HG02623 (cell line): ENCODE data around the gene HNRNPAB.
A peak's percentile ranks its signal among the peaks of the same experiment; 100 is the strongest.
"Not testable (repeated sequence)": the region's sequence is repeated elsewhere in the genome, so short reads cannot be mapped to it uniquely, and the experiment has no call there.

Experiments used
- ATAC-seq: cut with Tn5 transposase; IDR thresholded peaks from one replicate; pipeline ENCODE4 v1.9.1; 2021; ENCODE audit warnings: moderate library complexity; ENCODE audit not compliant: unreplicated experiment

HNRNPAB gene

DNA sequence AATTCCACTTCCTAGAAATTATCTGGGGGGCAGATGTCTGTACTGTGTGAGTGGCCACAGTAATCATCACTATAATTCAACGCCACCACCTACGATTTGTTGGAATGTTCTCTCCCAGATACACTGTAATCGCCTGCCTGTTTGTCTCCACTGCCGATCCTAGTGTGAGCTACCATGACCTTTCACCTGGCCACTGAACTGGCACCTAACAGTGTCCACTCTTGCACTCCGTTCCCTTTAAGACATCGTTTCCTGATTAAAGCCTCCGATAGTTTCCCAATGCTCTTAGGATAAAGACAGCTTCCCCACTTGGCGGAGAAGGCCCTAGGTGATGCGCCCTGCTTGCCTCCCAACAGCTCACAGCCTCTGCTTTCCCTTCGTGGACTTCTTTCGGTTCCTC, 24.3 kb downstream of the HNRNPAB start:
- ATAC-seq, result no peak

DNA sequence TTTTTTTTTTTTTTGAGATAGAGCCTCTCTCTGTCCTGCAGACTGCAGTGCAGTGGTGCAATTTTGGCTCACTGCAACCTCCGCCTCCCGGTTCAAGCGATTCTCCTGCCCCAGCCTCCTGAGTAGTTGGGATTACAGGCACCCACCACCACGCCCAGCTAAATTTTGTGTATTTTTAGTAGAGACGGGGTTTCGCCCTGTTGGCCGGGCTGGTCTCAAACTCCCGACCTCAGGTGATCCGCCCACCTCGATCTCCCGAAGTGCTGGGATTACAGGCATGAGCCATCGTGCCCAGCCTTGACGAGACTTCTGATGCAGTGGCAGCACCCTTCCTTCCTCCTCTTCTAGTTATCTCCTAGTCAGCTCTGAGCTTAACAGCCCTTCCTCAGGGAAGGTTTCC, 24.8 kb downstream of the HNRNPAB start:
- ATAC-seq, result not testable (repeated sequence)

DNA sequence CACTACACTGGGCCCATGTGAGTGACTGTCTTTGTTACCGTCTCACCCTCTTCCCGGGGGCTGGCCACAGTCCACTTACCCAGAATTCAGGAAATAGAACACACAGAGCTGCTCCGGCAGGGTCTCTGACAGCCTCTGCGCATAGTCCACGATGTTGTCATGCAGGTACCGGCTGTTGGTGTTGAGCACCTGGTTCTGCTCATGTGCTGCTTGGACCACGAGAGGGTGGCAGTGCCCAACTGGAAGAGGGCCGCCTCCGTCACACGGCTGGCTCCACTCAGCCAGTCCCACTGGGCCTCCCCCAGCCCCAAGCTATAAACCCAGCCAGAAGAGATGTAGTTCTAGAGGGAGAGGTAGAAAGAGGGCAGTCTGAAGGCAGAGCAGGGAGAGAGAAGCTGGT, 25.5 kb downstream of the HNRNPAB start:
- ATAC-seq, result no peak

DNA sequence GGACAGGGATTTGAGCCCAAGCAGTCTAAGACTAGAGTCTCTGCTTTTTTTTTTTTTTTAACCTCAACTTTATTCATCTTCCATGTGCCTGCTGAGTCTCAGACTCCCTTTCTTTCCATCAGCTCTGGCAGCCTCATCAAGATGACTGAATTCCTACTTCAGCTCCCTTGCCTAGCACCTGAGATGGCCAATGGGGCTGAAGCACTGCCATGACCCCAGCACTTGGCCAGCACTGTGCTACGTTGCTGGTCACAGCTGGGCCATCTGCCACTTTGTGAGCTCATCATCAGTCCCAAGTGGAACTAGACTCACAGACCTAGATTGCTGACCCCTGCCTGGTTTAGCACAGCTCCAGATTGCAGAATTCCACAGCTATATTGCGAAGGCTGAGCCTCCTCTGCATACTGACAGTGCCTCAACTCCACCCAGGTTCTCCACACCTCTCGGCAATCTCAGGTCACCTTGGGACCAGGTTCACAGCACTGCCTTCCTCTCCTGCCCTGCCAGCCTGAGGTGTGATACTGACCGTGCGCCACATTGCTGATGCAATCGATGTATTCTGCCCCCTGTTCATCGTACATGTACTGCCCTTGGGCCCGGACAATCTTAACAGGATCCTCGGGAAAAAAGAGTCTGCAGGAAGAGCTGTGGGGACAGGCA, 26.7 kb downstream of the HNRNPAB start:
- ATAC-seq, result no peak

DNA sequence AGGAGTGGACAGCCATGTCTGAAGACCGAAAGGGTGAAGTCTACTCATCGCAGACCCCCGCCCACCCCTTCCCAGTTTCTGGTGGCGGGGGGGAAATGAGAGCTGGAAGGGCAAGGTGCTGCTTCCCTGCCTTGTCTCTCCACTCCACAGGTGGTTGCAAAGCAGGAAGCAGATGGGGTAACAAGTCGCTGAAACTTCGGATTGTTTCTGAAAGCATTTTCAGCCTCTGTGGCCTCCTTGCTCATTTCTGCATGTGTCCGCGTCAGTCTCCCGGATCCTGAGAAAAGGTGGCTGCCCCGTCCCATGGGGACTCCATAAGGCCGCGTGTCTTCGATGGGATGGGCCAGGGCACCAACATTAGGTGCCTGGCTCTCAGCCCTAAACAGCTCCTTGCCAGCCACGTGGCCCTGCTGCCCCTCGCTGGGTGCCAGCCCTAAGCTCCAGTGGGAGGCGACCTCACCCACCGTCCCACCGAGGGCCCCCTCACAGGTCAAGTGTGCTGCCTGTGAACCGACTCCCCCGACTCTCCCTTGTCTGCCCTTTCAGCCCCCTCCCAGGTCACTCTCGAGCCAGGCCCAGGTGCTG, 27.3 kb downstream of the HNRNPAB start:
- no peak for ATAC-seq

DNA sequence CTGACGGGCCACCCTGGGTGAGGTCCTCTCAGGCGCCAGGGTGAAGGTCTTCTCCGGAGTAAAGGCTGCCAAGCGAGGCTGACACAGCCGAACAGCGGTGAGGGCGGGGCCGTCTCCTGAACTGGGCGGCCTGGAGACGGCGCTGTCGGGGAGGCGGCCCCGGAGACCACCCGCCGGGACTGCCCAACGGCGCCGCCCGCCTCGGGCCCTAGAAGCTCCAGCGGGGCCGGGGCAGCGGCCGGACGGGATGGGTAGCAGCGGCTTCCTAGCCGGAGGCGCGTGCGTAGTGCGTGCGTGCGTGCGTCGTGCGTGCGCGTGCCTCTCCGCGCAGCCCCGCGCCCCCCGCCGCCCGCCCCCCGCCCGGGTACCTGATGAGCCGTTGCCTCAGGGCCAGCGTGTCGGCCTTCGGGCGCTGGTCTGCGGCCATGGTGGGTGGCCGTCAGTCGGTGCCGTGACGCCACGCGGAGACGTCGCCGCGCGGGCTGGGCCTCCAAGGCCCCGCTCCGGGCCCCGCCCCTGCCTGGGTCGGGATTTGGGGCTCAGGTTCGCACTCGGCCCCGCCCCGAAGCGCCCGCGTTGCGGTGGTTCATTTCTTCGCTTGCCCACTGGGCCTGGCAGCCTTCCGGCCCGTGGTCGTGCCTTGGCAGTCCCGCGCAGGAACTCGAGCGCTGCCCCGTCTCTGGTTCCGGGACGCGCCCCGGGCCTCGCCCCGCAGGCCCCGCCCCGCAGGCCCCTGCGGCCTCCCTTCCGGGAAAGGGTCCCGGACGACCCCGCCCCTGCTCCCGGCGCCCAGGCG, 28.0 kb downstream of the HNRNPAB start, which contains the start of gene PHYKPL:
Gene PHYKPL (minus strand): TSS at position 679 of the 796 bp plus-strand sequence. CDS start 252 bp downstream, at position 427.
- ATAC-seq, result peak; percentile 59

DNA sequence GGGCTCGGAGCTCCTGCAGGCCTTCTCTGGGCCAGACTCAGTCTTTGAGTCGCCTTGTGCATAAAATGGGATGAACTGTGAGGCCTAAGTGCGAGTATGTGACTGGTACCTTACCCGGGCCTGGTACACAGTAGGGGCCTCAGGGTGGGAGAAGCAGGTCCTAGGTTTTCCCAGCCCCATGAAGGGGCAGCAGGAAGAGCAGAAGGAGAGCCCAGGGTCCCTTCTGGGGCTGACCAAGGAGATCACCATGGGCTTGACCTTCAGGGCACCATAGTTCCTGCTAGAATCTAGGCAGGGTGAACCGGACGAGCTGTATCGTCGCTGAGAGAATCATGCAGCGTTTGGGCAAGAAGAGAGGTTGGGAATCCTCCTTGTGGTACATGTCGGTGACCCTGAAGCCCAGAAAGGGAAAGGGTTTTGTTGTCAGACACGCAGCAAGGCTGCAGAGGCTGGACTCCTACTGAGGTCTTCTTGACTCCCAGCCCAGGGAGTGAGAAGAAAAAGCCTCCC, 28.6 kb downstream of the HNRNPAB start:
- no peak for ATAC-seq

DNA sequence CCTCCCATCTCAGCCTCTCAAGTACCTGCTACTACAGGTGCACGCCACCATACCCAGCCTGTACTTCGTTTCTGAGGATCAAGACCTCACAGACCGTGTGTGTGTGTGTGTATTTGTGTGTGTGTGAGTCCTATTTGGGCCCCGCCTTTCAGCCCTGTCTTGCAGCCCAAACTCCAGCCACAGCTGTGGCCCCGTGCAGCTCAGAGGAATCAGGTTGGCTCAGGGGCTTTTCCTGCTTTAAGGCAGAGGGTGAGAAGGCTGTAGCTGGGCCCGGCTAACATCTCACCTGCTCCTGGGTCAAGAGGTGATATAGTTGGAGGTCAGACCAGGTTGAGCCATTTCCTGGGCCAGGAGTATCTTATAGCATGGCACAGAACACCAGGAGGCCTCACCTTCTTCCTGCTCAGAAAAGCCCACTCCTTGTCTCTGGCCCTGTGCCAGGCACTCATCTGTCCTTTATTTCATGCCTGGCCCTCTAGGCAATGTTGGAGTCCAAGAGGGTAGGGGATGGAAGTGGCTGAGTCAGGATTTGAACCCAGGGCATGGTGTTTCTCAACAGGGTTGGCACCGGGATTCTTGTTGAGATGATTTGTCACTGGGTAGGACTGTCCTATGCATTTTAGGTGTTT, 29.9 kb downstream of the HNRNPAB start:
- ATAC-seq, result no peak

DNA sequence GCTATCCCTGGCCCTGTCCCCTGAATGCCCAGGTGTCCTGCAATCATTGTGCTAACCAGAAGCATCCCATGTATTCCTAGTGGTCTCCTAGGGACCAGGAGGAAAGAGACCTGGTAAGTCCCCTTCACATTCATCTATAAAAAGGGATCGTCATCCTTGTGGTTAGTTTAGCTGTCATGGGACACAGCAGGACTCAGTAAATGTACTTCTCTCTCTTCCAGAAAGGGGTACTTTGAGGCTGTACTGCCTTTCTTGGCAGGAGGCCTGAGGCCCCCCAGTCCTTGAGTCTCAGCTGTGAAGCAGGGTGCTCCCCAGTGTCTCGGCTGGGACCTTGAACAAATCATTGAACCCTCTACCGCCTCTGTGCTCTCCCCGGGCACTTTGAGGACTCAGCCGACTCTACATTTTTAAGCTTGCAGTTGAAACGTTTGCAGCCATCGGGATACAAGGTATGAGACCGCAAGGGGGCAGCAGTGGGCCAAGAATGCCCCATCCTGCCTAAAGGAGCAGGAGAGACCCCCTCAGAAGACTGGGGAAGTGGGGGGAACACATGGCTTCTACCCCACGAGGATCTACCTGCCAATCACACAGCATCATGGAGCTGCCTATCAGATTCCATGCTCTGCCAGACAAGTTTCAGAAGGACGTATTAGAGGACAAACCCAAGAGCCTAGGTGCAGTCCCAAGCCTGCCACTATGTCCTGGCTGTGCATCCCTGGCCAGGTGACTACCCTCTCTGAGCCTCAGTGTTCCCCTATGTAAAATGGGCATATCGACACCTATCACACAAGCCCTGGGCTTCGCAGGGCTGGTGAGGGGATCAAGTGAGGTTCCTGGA, 30.6 kb downstream of the HNRNPAB start:
- ATAC-seq, result no peak

DNA sequence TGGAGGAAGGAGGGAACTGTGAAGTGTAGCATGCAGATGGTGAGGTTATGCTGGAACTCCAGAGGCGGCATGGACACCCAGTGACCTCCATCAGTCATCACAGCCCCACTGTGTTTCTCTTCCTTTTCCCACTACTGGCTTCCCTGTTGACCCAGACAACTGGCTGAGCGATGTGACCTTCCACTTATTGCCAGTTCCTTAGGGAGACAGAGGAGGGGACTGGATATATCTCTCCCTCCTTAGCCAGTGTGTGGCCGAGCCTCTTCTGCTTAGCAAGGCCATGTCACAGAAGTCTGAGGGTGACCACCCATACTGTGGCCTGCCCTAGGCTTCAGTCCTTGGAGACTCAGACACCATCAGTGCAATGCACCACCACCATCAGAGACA, 31.2 kb downstream of the HNRNPAB start:
- no peak for ATAC-seq

DNA sequence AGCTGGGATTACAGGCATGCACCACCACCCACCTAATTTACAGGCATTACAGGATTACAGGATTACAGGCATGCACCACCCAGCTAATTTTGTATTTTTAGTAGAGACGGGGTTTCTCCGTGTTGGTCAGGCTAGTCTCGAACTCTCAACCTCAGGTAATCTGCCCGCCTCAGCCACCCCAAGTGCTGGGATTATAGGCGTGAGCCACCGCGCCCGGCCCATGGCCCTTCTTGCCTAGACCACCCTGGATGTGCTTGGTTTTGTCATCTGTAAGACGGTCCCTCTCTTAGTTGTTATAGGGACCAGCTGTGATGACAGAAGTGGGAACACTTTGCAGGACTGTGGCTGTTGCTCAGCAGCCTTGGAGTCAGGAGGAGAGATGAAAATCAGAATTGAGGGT, 31.8 kb downstream of the HNRNPAB start:
- ATAC-seq, result no peak

DNA sequence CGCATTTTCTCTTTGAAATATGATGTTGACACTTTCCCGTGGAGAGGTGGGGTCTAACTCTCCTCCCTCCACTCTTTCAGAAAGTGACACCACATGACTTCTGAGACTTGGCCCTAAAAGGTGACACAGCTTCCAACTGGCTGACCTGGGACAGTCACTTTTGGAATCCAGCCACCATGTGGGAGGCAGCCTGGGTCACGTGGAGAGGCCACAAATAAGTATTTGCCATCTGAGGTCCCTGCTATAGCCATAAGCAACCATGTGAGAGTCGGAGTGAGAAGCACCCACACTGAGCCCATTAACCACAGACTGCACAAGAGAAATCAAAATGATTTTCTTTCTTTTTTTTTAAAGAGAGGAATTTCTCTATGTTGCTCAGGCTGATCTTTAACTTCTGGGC, 32.3 kb downstream of the HNRNPAB start:
- no peak for ATAC-seq

DNA sequence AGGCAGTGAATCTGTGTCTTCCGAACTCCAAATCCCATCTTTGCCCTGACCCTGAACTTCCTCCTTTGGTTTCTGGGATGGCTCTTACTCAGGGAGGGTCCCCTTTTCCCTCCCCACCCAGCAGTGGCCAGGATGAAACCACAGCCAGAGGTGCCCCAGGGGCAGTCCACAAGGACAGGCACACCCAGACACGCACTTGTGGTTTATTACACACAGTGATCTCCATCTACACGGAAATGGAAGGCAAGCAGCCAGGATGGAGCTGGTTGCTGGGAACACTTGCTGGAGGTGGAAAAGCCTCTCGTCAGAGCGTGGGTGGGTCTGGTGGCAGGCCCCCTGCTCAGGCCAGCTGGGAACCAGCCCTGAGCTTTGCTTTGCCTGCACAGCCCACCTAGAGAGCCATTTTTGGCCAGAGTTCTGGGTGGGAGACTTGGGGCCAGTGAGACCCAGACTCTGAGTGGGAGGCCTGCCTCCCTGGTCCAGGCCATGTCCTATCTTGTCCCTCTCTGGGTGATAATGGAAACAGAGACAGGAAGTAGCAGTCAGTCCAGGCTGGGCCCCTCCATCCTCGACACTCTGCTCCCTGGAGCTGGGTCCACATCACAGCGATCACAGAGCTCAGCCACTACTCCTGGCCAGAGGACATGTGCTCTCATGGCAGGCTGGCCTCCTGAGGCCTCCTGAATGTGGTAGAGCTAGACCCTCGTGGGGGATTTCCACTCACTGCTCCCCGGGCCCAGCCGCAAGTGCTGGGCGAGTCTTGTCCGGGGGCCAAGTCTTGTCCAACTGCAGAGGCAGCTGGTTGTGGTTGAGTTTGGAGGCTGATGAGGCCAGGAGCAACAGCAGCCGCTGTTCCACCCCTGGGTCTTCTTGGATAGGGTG, 33.3 kb downstream of the HNRNPAB start:
- ATAC-seq, result no peak

DNA sequence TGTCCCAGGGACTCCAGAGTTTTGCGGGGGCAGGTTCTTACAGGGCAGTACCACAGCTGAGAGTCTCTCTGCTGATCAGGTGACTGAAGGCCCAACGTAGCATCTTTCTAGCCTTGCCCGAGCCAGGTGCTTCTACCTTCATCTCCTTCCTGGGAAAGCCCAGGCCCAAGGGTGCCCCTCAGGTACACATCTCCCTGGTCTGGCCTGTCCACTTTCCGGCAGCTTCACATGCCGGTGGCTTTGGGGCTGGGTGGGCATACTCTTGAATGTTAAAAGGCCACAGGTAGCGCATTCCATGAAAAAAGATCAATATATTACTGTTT, 33.9 kb downstream of the HNRNPAB start:
- no peak for ATAC-seq

DNA sequence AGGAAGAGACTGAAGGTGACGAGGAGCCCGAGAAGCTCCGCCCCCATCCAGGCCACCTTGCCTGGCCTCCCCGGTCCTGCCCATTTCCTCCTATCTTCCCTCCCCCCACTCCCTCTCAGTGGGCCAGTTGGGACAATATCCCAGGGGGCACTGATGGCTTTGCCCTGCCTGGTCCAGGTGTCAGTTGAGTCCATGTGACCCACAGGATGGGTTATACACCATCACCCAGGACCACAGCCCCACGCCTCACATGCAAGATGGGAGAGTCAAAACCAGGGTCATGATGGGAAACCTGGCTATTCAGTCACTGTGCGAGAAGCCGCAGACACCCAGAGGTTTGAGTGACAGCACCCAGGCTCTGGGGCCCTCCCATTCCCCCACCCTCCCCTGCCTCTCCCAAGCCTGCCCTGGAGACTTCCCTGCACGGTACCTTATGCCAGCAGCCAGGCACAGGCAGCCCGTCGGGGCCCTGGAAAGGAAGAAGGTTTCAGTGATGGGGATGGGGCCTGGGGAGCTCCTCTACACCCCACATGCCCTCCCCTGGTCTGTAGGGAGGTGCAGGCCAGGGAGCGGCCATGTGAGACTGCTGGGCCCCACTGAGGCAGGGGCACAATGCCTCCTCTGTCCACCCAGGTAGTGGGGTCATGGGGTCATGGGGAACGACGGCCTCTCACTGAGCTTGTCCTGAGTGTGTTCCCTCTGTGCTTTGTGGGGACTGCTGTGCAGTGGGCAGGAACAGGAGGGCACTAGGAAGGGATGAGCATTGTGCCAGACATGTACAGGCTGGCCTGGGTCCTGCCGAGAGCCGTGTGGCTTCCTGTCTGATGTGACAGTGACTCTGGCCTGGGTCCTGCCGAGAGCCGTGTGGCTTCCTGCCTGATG, 34.6 kb downstream of the HNRNPAB start:
- no peak for ATAC-seq

DNA sequence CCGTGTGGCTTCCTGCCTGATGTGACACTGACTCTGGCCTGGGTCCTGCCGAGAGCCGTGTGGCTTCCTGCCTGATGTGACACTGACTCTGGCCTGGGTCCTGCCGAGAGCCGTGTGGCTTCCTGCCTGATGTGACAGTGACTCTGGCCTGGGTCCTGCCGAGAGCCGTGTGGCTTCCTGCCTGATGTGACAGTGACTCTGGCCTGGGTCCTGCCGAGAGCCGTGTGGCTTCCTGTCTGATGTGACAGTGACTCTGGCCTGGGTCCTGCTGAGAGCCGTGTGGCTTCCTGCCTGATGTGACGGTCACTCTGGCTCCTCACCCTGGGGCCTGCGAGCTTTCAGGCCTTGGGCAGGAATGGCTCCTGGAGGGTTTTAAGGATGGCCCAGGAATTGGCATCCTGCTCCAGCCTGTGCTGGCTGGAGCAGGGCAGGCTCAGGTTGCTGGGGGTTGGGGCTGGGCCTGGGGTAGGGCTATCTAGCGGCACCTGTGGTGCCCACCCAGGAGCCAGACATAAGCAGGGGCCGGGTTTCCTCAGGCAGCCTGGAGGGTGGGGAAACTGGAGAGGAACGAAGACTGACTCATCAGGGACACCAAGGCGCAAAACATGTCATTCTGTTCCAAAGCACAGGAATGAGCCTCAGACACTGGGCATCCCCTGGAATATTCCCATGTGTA, 35.4 kb downstream of the HNRNPAB start:
- ATAC-seq, result not testable (repeated sequence)

DNA sequence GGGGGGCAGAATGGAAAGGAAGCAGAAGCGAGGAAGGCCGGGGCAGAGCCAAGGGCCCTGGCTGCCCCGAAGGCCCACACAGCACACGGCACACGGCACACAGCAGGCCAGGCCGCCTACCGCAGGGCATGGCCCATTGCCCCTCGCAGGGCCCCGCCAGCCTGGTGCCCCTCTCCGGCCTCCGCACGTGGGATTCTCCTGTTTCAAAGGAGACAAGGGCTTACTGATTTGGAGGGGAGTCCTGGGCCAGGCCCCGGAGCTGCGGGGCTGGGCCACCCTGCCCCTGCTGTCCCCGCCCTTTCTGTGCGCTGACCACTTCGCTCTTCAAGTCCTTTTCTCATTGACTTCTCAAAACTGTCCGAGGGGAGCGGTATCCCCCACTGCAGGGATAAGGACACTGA, 36.0 kb downstream of the HNRNPAB start:
- ATAC-seq, result no peak

DNA sequence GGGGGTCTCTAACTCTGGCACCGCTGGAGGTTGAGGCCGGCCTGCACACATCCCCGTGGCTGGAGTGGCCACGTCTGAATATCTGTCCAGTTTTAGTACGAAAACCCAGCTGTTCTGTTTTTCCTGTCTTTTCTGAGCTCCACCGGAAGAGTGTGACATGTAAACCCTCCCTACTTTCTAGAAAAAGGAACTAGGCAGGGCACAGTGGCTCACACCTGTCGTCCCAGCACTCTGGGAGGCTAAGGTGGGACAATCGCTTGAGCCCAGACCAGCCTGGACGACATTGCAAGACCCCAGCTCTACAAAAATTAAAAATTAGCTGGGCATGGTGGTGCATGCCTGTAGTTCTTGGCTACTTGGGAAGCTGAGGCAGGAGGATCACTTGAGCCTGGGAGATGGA, 36.4 kb downstream of the HNRNPAB start:
- ATAC-seq, result no peak
